ENCODE measurements around the gene THBD. TPM values are rescaled to one million over a fixed set of nuclear protein-coding genes. Genes with fewer than 3 reads are reported as not detected.

The THBD gene
- total RNA-seq, 1 donor from 2014 or later, result 77.6 TPM

DNA sequence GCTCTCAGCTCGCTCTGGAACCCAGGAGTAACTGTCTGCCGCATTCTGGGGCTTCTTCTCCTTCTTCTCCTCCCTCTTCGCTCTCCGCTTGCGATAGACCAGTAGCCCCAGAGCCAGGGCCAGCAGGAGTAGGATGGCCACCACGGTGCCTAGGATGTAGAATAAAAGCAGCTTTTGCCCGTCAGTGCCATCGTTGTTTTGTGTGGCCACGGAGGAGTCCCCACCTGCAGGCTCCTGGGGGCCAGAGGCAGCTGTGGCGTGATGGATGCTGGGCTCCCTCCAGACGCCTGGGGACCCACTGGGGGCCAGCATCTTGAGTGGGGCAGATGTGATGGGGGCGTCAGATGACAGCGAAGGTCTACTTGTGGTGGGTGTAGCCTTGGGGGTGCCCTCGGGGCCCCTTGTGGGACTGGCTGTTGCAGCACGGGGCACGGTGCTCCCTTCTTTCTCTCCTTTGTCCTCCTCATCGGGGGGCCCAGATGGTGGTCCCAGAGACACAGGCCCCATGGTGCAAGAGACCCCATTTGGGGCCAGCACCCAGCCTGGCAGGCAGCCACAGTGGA lies 34.9 kb upstream of the THBD start:
- Histone ChIP-seq H3K36me3 (no peaks in the 10 kb centered on the region), H3K4me1 (peaks cover 61% of the 10 kb centered on the region), H3K9me3 (no peaks in the 10 kb centered on the region), H3K4me3 (peak overlapping the region; percentile 56), H3K27me3 (ENCODE audit: low read depth) (no peaks in the 10 kb centered on the region), H3K27ac (peak overlapping the region; percentile 93)
- ATAC-seq (no peak), DNase-seq (no peak)
- intact Hi-C loops (cut with DNase I), result no loop called here
- TF ChIP-seq, protein P1, sequence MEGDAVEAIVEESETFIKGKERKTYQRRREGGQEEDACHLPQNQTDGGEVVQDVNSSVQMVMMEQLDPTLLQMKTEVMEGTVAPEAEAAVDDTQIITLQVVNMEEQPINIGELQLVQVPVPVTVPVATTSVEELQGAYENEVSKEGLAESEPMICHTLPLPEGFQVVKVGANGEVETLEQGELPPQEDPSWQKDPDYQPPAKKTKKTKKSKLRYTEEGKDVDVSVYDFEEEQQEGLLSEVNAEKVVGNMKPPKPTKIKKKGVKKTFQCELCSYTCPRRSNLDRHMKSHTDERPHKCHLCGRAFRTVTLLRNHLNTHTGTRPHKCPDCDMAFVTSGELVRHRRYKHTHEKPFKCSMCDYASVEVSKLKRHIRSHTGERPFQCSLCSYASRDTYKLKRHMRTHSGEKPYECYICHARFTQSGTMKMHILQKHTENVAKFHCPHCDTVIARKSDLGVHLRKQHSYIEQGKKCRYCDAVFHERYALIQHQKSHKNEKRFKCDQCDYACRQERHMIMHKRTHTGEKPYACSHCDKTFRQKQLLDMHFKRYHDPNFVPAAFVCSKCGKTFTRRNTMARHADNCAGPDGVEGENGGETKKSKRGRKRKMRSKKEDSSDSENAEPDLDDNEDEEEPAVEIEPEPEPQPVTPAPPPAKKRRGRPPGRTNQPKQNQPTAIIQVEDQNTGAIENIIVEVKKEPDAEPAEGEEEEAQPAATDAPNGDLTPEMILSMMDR (IDR thresholded peaks at IDR 0.05), result no peak

DNA sequence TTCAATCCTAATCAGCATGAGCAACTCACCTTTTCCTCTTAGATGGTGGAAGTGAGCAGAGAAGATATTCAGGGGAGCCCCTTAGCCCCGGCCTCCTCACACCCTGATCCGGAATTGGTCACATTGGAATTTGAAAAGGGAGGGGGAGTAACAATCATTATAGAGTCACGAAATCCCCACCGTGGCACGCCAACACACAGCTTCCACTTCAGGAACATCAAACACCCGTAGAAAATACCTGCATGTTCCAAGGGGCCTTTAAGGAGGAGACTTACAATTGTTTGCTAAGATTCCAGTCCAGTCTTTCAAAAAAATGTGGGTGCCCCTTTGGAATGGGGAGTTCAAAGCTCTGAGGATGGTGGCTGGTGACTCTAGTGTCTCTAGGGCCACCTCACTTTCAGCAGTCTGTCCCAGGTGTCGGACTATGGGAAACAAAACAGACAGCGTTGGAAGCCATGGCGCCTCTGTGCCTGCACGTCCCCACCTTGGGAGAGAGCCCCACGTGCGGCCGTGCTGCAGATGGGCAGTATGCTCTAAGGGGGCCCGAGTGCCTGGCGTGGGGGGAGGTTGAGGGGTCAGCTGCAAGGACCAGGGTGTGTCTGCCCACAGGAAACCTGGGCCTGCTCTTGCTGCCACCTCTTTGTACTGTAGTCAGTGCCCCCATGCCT lies 34.2 kb upstream of the THBD start:
- Histone ChIP-seq H3K4me1 (peaks cover 68% of the 10 kb centered on the region), H3K4me3 (peak overlapping the region; percentile 56), H3K9me3 (no peaks in the 10 kb centered on the region), H3K27ac (peak overlapping the region; percentile 93), H3K27me3 (ENCODE audit: low read depth) (no peaks in the 10 kb centered on the region), H3K36me3 (no peaks in the 10 kb centered on the region)
- ATAC-seq (peak; percentile 44 to 53), DNase-seq (no peak)
- intact Hi-C loops (cut with DNase I), result no loop called here
- TF ChIP-seq, protein P1 (IDR thresholded peaks at IDR 0.05), result no peak

GRCh38 chr20:23082846-23083552 lies 33.5 kb upstream of the THBD start:
- peak; percentile 85 to 89 for ATAC-seq
- DNase-seq, result peak; percentile 88
- Histone ChIP-seq H3K4me1 (peaks cover 70% of the 10 kb centered on the region), H3K27me3 (ENCODE audit: low read depth) (no peaks in the 10 kb centered on the region), H3K4me3 (peak overlapping the region; percentile 56), H3K27ac (peak overlapping the region; percentile 93), H3K36me3 (no peaks in the 10 kb centered on the region), H3K9me3 (no peaks in the 10 kb centered on the region)
- intact Hi-C loops (cut with DNase I), result no loop called here
- TF ChIP-seq, protein P1 (IDR thresholded peaks at IDR 0.05), result no peak

GRCh38 chr20:23081263-23081819 lies 31.9 kb upstream of the THBD start:
- peak overlapping the region; percentile 56 for H3K4me3 ChIP-seq
- H3K27ac ChIP-seq, result no peak overlapping the region
- H3K9me3 ChIP-seq, result no peaks in the 10 kb centered on the region
- no peaks in the 10 kb centered on the region for H3K27me3 ChIP-seq (ENCODE audit: low read depth)
- peaks cover 56% of the 10 kb centered on the region for H3K4me1 ChIP-seq
- TF ChIP-seq, protein P1 (IDR thresholded peaks at IDR 0.05), result no peak
- intact Hi-C loops (cut with DNase I), result no loop called here
- ATAC-seq (no peak), DNase-seq (no peak)
- H3K36me3 ChIP-seq, result no peaks in the 10 kb centered on the region

DNA sequence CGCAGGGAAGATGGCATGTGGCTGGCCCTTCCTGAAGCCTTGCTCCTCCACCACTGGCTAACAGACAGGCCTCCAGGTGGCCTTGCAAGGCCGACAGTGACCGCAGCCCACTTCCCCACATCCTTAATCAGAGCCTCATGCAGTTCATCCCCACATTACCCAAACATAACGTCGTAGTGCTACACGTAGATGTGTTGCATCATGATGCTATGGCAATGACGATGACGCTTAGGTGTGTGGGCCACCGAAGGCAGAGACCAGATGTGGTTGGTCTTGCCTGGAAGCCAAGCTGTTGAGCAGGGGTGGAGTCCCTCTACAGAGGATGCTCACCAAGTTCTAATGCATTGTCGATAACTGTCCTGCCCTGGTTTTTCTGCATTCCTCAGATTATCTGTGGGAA lies 31.0 kb upstream of the THBD start:
- intact Hi-C loops (cut with DNase I), result no loop called here
- no peaks in the 10 kb centered on the region for H3K9me3 ChIP-seq
- peaks cover 47% of the 10 kb centered on the region for H3K4me1 ChIP-seq
- no peak overlapping the region for H3K27ac ChIP-seq
- no peaks in the 10 kb centered on the region for H3K36me3 ChIP-seq
- H3K4me3 ChIP-seq, result peak overlapping the region; percentile 56
- no peak for ATAC-seq
- no peaks in the 10 kb centered on the region for H3K27me3 ChIP-seq (ENCODE audit: low read depth)
- TF ChIP-seq, protein P1 (IDR thresholded peaks at IDR 0.05), result no peak
- no peak for DNase-seq

Measured in lower lobe of right lung (tissue), 2 donors.